IgD-negative memory B cell (primary cell): ENCODE data around the gene MYL5. TPM values are rescaled to one million over a fixed set of nuclear protein-coding genes. Genes with fewer than 3 reads are reported as not detected.
"Not testable (repeated sequence)": the region's sequence is repeated elsewhere in the genome, so short reads cannot be mapped to it uniquely, and the experiment has no call there.

Experiments used
- H3K27ac Mint-ChIP-seq, 3 donors: one replicate each; pipeline ENCODE4 v1.8.0; 2020 to 2022; ENCODE audit warnings: mild to moderate bottlenecking in 3 of 3, mixed read lengths in 3 of 3, moderate library complexity in 1 of 3
- H3K27me3 Mint-ChIP-seq: one replicate; pipeline ENCODE4 v1.8.0; 2021; ENCODE audit warnings: mixed read lengths
- H3K36me3 Mint-ChIP-seq: one replicate; pipeline ENCODE4 v1.8.0; 2020; ENCODE audit warnings: mild to moderate bottlenecking, mixed read lengths
- H3K4me1 Mint-ChIP-seq, 3 donors: one replicate each; pipeline ENCODE4 v1.8.0; 2020 to 2022; ENCODE audit warnings: mixed read lengths in 3 of 3, mild to moderate bottlenecking in 1 of 3
- H3K4me3 Mint-ChIP-seq, 4 donors: one replicate each; pipeline ENCODE4 v1.8.0; 2020 to 2022; ENCODE audit warnings: mild to moderate bottlenecking in 4 of 4, mixed read lengths in 4 of 4, moderate library complexity in 3 of 4
- H3K9me3 Mint-ChIP-seq, 3 donors: one replicate each; pipeline ENCODE4 v1.8.0; 2020 to 2021; ENCODE audit warnings: mixed read lengths in 3 of 3, mild to moderate bottlenecking in 1 of 3
- polyA plus RNA-seq: library from polyadenylated mRNA; unstranded; fragments of 300-500 nt; fragmentation: Illumina TruSeq; gene quantifications from one replicate; pipeline ENCODE4 v1.2.3, GENCODE V29; 2021

Gene MYL5
- polyA plus RNA-seq, 1 donor from 2014 or later: 8.3 TPM

DNA sequence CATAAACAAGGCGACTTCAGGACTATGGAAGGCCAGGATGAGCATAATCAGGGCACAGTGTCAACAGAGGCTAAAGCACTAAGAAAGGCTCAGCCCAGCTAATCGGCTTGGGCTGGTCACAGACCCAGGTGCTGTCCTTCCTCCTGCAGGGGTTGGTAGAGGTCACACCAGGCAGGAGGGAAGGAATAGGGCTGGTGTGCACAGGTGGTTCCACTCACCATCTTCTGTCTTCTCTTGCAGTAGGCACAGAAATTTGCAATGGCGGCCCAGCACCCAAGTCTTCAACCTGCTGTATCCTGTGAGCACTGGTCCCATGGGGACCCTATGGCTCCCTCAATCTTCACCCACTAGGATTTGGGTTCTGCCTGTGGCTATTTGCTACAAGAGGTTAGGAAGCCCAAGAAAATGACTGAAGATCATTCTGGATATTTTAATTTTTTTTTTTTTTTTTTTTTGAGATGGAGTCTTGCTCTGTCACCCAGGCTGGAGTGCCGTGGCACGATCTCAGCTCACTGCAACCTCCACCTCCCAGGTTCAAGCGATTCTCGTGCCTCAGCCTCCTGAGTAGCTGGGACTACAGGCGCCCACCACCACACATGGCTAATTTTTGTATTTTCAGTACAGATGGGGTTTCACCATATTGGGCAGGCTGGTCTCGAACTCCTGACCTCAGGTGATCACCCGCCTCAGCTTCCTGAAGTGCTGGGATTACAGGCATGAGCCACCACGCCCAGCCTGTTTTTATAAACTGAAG, 4.4 kb upstream of the MYL5 start:
- Mint-ChIP-seq H3K4me3 (peak overlapping the region in 1 of 4 donors; percentile 17), H3K27ac (peak overlapping the region in 1 of 3 donors; percentile 32)
- not testable (repeated sequence) for H3K4me1 Mint-ChIP-seq, H3K27me3 Mint-ChIP-seq, H3K36me3 Mint-ChIP-seq, H3K9me3 Mint-ChIP-seq

DNA sequence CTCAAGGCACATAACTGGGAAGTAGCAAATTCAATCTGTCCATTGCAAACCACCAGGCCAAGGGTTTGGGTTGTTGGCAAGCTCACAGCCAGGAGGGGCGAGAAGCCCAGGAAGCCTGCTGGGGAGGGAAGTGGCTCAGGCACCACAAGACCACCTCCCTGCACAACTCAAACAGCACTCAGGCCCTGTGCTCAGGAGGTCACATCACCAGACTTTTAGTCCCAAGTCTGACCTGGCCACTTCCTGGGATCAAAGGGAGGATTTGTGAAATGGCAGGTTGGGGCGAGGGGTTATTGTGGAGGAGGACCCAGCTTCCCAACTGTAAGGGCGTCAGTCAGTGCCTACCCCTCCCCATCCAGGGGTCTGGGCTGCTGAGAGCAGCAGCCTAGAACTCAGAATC, 2.6 kb upstream of the MYL5 start:
- Mint-ChIP-seq H3K27ac (peak overlapping the region in 1 of 3 donors; percentile 42), H3K4me3 (peak overlapping the region in 2 of 4 donors; percentile 12 to 74), H3K9me3 (no peaks in the 10 kb centered on the region), H3K27me3 (peaks cover 1% of the 10 kb centered on the region), H3K4me1 (peaks cover 7 to 12% (median 11%) of the 10 kb centered on the region in 3 donors), H3K36me3 (no peaks in the 10 kb centered on the region)

DNA sequence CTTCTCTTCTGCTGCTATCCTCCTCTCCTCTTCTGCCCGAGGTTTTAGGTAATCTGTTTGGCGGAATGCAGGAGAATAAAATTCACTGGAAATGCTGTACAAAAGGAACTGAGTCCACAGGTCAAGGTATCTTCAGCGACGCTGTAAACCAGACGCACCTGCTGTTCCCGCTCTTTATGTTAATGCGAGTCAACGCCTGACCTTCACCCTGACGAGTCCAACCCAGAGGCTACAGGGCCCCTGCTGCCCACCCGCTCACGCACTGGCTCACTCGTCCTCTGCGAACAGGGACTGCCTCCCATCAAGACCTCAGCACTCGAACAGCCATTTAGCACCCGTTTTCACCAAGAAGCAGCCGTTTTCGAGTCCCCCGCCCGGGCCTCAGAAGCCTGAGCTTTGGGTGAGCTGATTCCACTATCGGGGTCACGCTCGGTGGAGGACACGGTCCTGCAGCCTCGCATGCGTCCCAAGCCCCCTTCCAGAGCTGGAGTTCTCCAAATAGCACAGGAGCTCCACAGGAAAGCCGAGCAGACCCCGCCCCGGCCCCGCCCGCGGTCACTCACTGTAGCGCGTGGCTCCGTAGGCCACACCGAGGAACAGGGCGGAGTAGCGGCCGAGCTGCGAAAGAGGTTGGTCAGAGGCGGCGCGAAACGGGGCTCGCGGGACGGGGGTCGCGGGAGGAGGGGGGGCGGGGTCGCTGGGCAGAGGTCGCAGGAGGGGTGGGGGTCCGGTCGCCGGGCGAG, 822 bp upstream of the MYL5 start:
- peak overlapping the region in 2 of 3 donors; percentile 91 to 98 for H3K27ac Mint-ChIP-seq
- peaks cover 2% of the 10 kb centered on the region for H3K36me3 Mint-ChIP-seq
- H3K9me3 Mint-ChIP-seq: no peaks in the 10 kb centered on the region
- H3K27me3 Mint-ChIP-seq: peaks cover 1% of the 10 kb centered on the region
- H3K4me3 Mint-ChIP-seq: peak overlapping the region; percentile 87 to 96 (median 91)
- peaks cover 12 to 14% (median 14%) of the 10 kb centered on the region in 3 donors for H3K4me1 Mint-ChIP-seq

DNA sequence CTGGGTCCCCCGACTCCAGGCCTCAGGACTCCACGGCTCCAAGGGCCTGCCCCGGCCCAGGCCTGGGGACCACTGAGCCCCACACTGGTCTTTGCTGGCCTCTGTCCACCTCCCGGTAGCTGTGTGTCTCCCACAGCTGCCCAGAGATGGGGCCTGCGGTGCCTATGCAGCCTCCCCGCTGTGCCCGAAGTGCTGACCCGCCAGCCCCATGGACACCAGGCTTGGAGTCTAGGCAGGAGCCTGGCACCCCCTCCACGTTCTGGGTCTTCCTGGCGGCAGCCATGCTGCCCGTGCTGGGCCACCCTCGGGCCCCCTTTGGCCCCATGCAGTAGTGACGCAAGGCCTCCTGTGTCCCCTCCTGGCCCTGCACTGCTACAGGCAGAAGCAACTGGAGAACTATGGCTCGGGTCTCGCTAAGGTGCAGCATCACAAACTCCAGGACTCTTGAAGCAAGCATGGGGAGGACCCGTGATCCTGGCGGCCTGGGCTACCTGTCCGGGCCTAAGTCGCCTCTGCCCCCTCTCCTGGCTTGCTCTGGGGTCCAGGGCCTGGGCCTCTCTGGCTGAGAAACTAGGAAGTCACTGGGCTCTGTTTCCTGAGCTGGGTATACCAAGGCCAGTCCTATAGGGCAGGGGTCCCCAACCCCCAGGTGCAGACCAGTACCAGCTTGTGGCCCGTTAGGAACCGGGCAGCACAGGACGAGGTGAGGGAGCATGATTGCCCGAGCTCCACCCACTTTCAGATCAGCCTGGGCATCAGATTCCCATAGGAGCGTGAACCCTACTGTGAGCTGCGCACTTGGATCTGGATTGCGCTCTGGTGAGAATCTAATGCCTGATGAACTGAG, 917 bp downstream of the MYL5 start:
- H3K27ac Mint-ChIP-seq: peak overlapping the region; percentile 71 to 98 (median 93)
- H3K4me3 Mint-ChIP-seq: peak overlapping the region; percentile 87 to 96 (median 91)
- H3K4me1 Mint-ChIP-seq: peaks cover 12 to 17% (median 15%) of the 10 kb centered on the region in 3 donors
- H3K9me3 Mint-ChIP-seq: no peaks in the 10 kb centered on the region
- peaks cover 2% of the 10 kb centered on the region for H3K36me3 Mint-ChIP-seq
- peaks cover 1% of the 10 kb centered on the region for H3K27me3 Mint-ChIP-seq

DNA sequence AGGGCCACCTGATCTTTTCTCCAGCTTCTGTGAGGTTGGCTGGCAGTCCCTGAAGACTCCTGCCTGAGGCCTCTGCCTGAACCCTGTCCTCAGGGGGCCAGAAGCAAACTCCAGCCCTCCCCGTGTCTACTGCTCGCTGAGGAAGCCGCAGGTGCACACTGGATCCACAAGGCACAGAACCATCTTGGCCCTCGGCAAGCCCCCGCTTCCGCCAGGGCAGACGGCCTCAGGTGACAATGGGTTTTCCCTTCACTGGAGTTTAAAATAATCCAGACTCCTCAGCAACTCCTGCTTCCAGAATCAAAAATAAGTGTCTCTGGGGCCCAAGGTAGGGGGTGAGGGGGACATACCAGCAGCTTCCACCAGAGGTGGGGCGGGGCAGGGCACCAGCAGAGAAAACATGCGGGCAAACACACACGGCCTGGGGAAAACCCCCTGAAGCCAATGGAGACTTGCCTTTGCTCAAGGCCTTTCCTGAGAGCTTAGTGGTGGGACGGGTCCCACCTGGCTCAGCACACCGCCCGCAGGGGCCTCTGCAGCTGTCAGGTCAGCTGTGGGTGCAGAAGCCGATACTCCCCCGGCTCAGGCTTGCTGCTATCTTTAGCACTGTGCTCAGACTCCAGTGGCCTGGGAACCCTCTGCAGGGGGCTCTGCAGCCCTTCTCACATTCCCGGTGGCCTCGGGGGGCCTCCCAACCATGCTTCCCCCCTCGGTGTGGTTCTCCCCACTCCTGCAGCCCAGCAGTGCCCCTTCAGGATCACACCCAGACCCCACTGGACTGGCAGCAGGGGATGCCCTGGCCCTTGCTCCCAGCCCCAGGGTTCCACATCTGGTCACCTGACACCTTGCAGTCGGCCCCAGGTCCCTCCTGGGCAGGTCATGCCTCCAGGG, 1.9 kb downstream of the MYL5 start:
- peaks cover 2% of the 10 kb centered on the region for H3K36me3 Mint-ChIP-seq
- peak overlapping the region; percentile 67 to 96 (median 87) for H3K4me3 Mint-ChIP-seq
- H3K27me3 Mint-ChIP-seq: peaks cover 1% of the 10 kb centered on the region
- H3K9me3 Mint-ChIP-seq: no peaks in the 10 kb centered on the region
- peaks cover 12 to 18% (median 17%) of the 10 kb centered on the region in 3 donors for H3K4me1 Mint-ChIP-seq
- peak overlapping the region; percentile 71 to 98 (median 93) for H3K27ac Mint-ChIP-seq

DNA sequence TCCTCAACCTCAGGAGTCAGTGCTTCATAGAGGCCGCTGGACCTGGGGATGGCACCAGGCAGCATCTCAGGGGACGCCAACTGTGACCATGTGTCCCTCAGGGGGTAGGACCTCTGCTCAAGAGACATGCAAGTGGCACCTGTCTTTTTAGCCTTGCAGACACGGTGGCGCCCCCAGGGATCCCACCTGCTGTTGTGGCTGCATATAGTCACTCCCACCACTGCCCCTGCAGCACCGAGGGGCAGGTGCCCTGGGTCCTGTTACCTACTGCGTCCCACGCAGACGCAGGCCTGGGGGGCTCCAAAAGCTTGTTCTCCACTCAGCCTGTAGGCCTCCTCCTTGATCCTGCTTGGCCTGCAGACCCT, 2.5 kb downstream of the MYL5 start:
- peaks cover 12 to 18% (median 17%) of the 10 kb centered on the region in 3 donors for H3K4me1 Mint-ChIP-seq
- H3K36me3 Mint-ChIP-seq: peaks cover 2% of the 10 kb centered on the region
- peak overlapping the region in 2 of 4 donors; percentile 87 to 96 for H3K4me3 Mint-ChIP-seq
- peaks cover 1% of the 10 kb centered on the region for H3K27me3 Mint-ChIP-seq
- peak overlapping the region in 2 of 3 donors; percentile 39 to 98 for H3K27ac Mint-ChIP-seq
- H3K9me3 Mint-ChIP-seq: no peaks in the 10 kb centered on the region

DNA sequence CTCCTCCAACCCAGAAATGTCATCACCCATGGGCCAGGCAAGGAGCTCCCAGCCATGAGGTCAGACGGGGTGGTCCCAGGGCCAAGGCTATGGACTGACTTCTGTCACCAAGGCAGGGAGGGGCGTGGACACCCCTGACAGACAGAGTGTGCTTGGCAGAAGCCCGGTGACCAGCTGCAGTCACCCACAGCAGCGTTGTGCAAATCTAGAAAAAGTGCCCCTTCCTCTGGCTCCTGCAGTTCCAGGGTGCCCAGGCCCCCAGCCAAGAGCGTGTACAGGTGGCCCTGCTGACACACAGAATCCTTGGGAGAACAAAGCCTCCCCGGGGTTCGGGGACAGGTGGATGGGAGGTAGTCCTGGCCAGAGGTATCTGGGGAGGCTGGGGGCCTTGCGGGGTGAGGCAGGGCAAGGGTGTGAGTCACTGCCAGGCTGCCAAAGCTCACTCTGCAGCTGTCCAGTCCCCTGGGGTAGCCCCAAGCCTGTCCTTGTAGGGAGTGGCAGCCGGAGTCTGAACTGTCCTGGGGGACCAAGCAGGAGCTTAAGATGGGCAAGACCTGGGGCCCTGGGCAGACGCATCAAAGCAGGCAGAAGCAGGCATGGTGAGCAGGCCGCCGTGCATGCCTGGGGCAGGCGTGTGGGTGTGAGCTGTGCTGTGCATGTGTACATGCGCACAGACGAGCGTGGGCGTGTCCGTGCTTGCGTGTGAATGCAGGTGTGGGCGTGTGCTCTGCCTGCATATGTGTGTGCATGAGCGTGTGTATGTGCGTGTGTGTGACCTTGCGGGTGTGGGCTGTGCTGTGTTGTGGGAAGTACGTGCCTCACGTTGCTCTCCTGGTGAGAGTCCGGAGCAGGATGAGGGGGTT, 3.3 kb downstream of the MYL5 start:
- peak overlapping the region in 3 of 4 donors; percentile 21 to 87 (median 76) for H3K4me3 Mint-ChIP-seq
- H3K27ac Mint-ChIP-seq: peak overlapping the region in 2 of 3 donors; percentile 59 to 98
- no peaks in the 10 kb centered on the region for H3K9me3 Mint-ChIP-seq
- H3K27me3 Mint-ChIP-seq: peaks cover 1% of the 10 kb centered on the region
- H3K4me1 Mint-ChIP-seq: peaks cover 12 to 18% (median 17%) of the 10 kb centered on the region in 3 donors
- H3K36me3 Mint-ChIP-seq: peaks cover 2% of the 10 kb centered on the region

DNA sequence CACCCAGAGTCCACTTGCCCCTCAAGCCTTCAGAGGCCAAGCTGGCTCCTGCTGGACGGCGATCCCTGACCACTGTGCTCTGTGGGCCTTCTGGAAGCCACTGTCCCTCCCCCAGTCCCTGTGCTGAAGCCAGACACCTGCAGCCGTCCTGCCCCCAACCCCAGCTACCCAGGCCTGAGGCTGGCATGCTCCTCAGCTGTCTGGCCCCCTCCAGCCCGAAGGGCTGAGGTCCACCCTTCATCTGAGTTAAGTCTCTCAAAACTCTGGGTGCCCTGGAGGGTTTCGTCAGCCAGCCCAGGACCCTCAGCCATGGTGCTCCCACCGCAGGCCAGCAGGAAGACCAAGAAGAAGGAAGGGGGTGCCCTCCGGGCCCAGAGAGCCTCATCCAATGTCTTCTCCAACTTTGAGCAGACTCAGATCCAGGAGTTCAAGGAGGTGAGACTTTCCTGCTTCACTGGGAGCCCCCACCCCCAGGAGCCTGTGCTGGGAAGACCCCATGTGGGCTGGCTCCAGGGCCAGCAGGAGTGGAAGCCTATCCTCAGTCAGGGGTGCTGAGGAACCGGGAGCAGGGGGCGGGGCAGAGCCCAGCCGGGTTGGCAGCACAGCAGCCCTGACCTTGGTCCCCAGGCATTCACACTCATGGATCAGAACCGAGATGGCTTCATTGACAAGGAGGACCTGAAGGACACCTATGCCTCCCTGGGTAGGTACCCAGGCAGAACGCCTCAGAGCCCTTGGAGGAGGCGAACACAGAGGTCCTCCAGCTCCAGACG, 4.2 kb downstream of the MYL5 start:
- no peaks in the 10 kb centered on the region for H3K9me3 Mint-ChIP-seq
- H3K4me3 Mint-ChIP-seq: peak overlapping the region in 2 of 4 donors; percentile 70 to 80
- peaks cover 12 to 17% (median 12%) of the 10 kb centered on the region in 3 donors for H3K4me1 Mint-ChIP-seq
- peak overlapping the region in 1 of 3 donors; percentile 98 for H3K27ac Mint-ChIP-seq
- peaks cover 1% of the 10 kb centered on the region for H3K27me3 Mint-ChIP-seq
- peaks cover 2% of the 10 kb centered on the region for H3K36me3 Mint-ChIP-seq

DNA sequence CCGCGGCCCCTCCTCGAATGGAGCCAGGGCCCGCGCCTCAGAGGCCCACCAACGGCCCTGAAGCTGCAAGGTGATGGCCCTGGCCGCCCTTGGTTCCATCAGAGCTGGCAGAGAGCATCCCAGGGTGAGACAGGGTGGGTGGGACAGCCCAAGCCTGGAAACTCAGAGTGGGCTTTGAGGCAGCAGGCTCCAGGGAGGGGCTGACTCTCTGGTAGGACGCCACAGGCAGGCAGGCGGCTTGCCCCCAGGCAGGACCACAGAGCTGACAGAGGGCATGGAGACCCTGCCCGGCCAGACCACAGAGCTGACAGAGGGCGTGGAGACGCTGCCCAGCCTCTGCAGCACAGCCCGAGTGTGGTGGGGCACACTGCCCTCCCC, 4.8 kb downstream of the MYL5 start:
- H3K36me3 Mint-ChIP-seq: peaks cover 2% of the 10 kb centered on the region
- no peaks in the 10 kb centered on the region for H3K9me3 Mint-ChIP-seq
- no peak overlapping the region for H3K27ac Mint-ChIP-seq

DNA sequence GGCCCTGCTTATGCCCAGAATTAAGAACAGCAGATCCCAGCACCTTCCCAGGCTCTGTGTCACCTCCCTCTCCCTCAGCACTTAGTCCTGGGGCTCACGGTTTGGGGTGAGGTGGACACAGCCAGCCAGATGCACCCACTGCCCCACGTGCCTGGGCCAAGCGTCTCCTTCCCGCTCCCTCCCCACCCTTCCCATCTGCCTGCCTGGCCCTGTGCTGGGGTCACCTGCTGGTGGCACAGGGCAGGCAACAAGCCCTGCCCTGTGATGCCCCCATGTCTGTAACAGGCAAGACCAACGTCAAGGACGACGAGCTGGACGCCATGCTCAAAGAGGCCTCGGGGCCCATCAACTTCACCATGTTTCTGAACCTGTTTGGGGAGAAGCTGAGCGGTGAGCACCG, 5.3 kb downstream of the MYL5 start:
- Mint-ChIP-seq H3K4me3 (peak overlapping the region in 1 of 4 donors; percentile 41), H3K9me3 (no peaks in the 10 kb centered on the region), H3K4me1 (peaks cover 12 to 15% (median 12%) of the 10 kb centered on the region in 3 donors), H3K36me3 (peaks cover 2% of the 10 kb centered on the region), H3K27me3 (peaks cover 1% of the 10 kb centered on the region), H3K27ac (peak overlapping the region in 1 of 3 donors; percentile 77)

More for the DNA sequence above, 4.8 kb downstream of the MYL5 start:
- peaks cover 12 to 16% (median 12%) of the 10 kb centered on the region in 3 donors for H3K4me1 Mint-ChIP-seq
- no peak overlapping the region for H3K4me3 Mint-ChIP-seq
- H3K27me3 Mint-ChIP-seq: peaks cover 1% of the 10 kb centered on the region

DNA sequence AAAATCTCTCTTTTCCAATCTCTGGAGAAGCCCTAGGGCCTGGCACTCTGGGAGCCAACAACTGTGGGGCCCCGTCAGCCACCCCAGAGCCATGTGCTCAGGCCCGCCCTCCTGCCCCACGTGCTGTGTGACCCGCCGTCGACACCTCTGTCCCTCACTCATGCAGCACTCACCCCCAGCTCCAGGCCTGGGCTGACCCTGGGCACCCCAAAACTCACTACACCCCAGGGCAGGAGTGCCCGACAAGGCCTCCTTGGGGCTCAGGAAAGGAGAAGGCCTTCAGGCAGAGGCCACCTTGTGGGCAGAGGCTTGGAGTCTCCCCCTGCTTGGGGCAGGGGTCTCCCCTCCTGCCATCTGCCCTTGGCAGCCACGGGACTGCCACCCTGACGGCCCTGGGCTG, 5.7 kb downstream of the MYL5 start:
- Mint-ChIP-seq H3K4me1 (peaks cover 12 to 15% (median 13%) of the 10 kb centered on the region in 3 donors), H3K9me3 (no peaks in the 10 kb centered on the region), H3K27me3 (peaks cover 1% of the 10 kb centered on the region), H3K36me3 (peaks cover 2% of the 10 kb centered on the region), H3K4me3 (peak overlapping the region; percentile 68 to 88 (median 74)), H3K27ac (peak overlapping the region; percentile 26 to 90 (median 77))

DNA sequence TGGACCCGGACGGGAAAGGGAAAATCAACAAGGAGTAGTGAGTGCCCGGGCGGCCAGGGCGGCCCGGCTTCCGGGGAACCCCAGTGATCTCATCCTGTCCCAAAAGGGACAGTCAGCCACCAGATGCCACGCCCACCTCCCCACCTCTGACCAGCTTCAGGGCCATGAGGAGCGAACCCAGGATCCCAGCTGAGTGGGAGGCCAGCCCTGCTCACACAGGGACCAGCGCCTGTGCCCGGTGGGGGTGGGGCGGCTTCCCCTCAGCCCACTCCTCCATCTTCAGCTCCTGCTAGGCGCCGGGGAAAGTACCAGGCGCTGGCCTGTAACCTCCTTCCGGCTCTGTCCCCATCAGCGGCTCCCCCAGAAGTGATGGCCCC, 6.2 kb downstream of the MYL5 start:
- peaks cover 2% of the 10 kb centered on the region for H3K36me3 Mint-ChIP-seq
- peaks cover 8 to 16% (median 15%) of the 10 kb centered on the region in 3 donors for H3K4me1 Mint-ChIP-seq
- H3K27me3 Mint-ChIP-seq: peaks cover 1% of the 10 kb centered on the region
- H3K27ac Mint-ChIP-seq: peak overlapping the region; percentile 26 to 90 (median 77)
- H3K9me3 Mint-ChIP-seq: no peaks in the 10 kb centered on the region
- peak overlapping the region; percentile 68 to 88 (median 76) for H3K4me3 Mint-ChIP-seq
